GM10248 (cell line): ENCODE data around the gene DDX10.
"Not testable (repeated sequence)": the region's sequence is repeated elsewhere in the genome, so short reads cannot be mapped to it uniquely, and the experiment has no call there.

ENCODE experiments used
- CTCF ChIA-PET: fragments of 300-600 bp; sonication (Branson Sonifier 250); formaldehyde crosslinking; extraction: SDS; loops from one replicate; lab custom pipeline; 2021; ENCODE audit warnings: antibody characterized with exemption; lab: Yijun Ruan, JAX
- POLR2A ChIA-PET: fragments of 350-650 bp; sonication (Branson Sonifier 250); formaldehyde crosslinking; extraction: SDS; loops from one replicate; lab custom pipeline; 2020; ENCODE audit warnings: antibody characterized with exemption; lab: Yijun Ruan, JAX
- DNase-seq: peaks from one replicate; pipeline ENCODE4 v3.0.0; 2012; ENCODE audit errors: extremely low spot score
- CTCF ChIP-seq: IDR thresholded peaks from 2 replicates; pipeline ENCODE4 v1.5.1; 2012; ENCODE audit warnings: mild to moderate bottlenecking, low read depth; ENCODE audit errors: extremely low read depth, missing control alignments, control extremely low read depth

The DDX10 gene

GRCh38 chr11:108768964-108769363 is 104.1 kb downstream of the DDX10 start:
- CTCF ChIA-PET: no interaction called here
- POLR2A ChIA-PET: no interaction called here
- no peak for DNase-seq
- TF ChIP-seq CTCF: no peak

- no peak for TF ChIP-seq CTCF
- ChIA-PET CTCF (interaction anchor here (1.2 to 3.2 kb wide), 4 partner anchors 13 to 95 kb away, joined by 3 to 21 read pairs (median 6); no protein-coding TSS in a partner anchor), POLR2A (interaction anchor here (0.5 kb wide), 1 partner anchor 543 kb away, joined by 5 read pairs; no protein-coding TSS in a partner anchor)
- no peak for DNase-seq
Measured at GRCh38 chr11:108774037-108774730, 109.3 kb downstream of the DDX10 start.

GRCh38 chr11:108775324-108775723 is 110.5 kb downstream of the DDX10 start:
- no peak for TF ChIP-seq CTCF
- CTCF ChIA-PET: interaction anchor here (0.6 to 3.2 kb wide), 3 partner anchors 12 to 72 kb away, joined by 3 to 21 read pairs (median 7); no protein-coding TSS in a partner anchor
- POLR2A ChIA-PET: no interaction called here
- no peak for DNase-seq

GRCh38 chr11:108779147-108779546 is 114.3 kb downstream of the DDX10 start:
- POLR2A ChIA-PET, DNase-seq: not testable (repeated sequence)
- CTCF ChIA-PET: interaction anchor here (1.1 kb wide), 1 partner anchor 62 kb away, joined by 3 read pairs; no protein-coding TSS in a partner anchor

GRCh38 chr11:108780119-108780518 is 115.2 kb downstream of the DDX10 start:
- ChIA-PET CTCF (interaction anchor here (1.1 to 1.9 kb wide), 2 partner anchors 46 to 61 kb away, joined by 3 to 4 read pairs; no protein-coding TSS in a partner anchor), POLR2A (no interaction called here)

GRCh38 chr11:108781946-108782345 is 117.1 kb downstream of the DDX10 start:
- no peak for DNase-seq
- CTCF ChIA-PET: interaction anchor here (1.2 to 1.9 kb wide), 3 partner anchors 18 to 85 kb away, joined by 3 to 4 read pairs (median 3); no protein-coding TSS in a partner anchor
- TF ChIP-seq CTCF: no peak
- POLR2A ChIA-PET: no interaction called here

More at GRCh38 chr11:108780119-108780518, 115.2 kb downstream of the DDX10 start:
- TF ChIP-seq CTCF: no peak
- no peak for DNase-seq

- DNase-seq: no peak
- CTCF ChIA-PET: interaction anchor here (1.2 to 2.8 kb wide), 3 partner anchors 11 to 18 kb away, joined by 4 to 21 read pairs (median 4); no protein-coding TSS in a partner anchor
- no peak for TF ChIP-seq CTCF
- POLR2A ChIA-PET: no interaction called here
Measured at GRCh38 chr11:108786281-108786990, 121.6 kb downstream of the DDX10 start.
